ENCODE measurements around the gene P2RX3. TPM values are rescaled to one million over a fixed set of nuclear protein-coding genes. Genes with fewer than 3 reads are reported as not detected.

P2RX3 gene
- total and polyA plus RNA-seq, 9 donors = 0.12 to 0.13 TPM; not detected in 7

DNA sequence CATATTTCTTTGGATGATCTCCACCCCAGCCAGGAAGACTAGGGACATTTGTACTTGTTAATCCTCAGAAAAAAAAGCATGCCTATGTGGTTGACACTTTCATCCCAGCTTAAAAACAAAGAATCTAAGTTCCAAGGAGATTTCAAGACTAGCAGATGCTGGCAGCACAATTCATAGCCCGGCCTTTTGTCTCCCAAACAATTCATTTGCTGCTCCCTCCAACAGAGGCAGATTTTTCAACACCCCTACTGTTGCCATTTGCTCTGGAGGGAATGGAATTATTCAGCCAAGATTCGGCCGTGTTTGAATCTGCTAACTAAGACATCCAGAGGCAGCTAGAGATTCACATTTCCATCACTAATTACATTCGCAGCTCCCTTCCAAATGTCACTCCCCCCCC, 15.3 kb downstream of the P2RX3 start:
- no peak overlapping the region for H3K27ac ChIP-seq
- H3K27me3 ChIP-seq = no peaks in the 10 kb centered on the region
- no peak overlapping the region for H3K4me3 ChIP-seq
- WGBS, 3 donors = 35 to 53% (median 51%) methylated on average over 4 of the region's 4 CpGs
- no peak for DNase-seq
- no peak for TF ChIP-seq EP300 (IDR thresholded peaks at IDR 0.05)
- TF ChIP-seq, protein P1, sequence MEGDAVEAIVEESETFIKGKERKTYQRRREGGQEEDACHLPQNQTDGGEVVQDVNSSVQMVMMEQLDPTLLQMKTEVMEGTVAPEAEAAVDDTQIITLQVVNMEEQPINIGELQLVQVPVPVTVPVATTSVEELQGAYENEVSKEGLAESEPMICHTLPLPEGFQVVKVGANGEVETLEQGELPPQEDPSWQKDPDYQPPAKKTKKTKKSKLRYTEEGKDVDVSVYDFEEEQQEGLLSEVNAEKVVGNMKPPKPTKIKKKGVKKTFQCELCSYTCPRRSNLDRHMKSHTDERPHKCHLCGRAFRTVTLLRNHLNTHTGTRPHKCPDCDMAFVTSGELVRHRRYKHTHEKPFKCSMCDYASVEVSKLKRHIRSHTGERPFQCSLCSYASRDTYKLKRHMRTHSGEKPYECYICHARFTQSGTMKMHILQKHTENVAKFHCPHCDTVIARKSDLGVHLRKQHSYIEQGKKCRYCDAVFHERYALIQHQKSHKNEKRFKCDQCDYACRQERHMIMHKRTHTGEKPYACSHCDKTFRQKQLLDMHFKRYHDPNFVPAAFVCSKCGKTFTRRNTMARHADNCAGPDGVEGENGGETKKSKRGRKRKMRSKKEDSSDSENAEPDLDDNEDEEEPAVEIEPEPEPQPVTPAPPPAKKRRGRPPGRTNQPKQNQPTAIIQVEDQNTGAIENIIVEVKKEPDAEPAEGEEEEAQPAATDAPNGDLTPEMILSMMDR (IDR thresholded peaks at IDR 0.05) = no peak
- TF ChIP-seq POLR2A (IDR thresholded peaks at IDR 0.05) = no peak
- H3K9me3 ChIP-seq = no peaks in the 10 kb centered on the region
- H3K36me3 ChIP-seq = no peaks in the 10 kb centered on the region
- intact Hi-C loops (cut with DNase I) = loop anchor here in 1 of 4 donors (10.0 kb wide), 2 partner anchors 79 to 111 kb away; partner anchors contain the start of gene RTN4RL2
- peaks cover 3% of the 10 kb centered on the region for H3K4me1 ChIP-seq (ENCODE audit: insufficient read depth)

DNA sequence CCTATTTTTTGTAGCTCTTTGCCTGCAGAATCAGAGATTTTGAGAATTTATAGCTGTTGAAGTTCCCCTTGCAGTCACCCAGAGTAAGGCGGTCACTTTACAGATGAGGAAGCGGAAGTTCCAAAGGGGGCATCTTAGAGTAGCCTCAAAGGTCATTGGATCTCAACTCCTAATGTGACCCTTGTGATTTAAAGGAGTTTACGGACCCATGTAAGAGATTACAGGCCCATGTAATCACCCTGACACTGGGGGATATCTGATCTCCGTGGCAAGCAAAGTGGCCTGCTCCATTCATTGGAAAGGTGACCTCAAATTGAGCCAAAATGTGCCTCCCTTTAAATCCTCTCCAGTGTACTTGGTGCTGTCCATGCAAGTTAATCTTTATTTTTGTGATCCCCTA, 15.7 kb downstream of the P2RX3 start:
- no peak overlapping the region for H3K4me3 ChIP-seq
- no peak overlapping the region for H3K27ac ChIP-seq
- H3K4me1 ChIP-seq (ENCODE audit: insufficient read depth) = peaks cover 3% of the 10 kb centered on the region
- H3K9me3 ChIP-seq = no peaks in the 10 kb centered on the region
- TF ChIP-seq EP300 (IDR thresholded peaks at IDR 0.05) (no peak), POLR2A (IDR thresholded peaks at IDR 0.05) (no peak)
- TF ChIP-seq, protein P1 (IDR thresholded peaks at IDR 0.05) = no peak
- intact Hi-C loops (cut with DNase I) = loop anchor here in 1 of 4 donors (10.0 kb wide), 2 partner anchors 79 to 111 kb away; partner anchors contain the start of gene RTN4RL2
- H3K27me3 ChIP-seq = no peaks in the 10 kb centered on the region
- no peak for DNase-seq
- no peaks in the 10 kb centered on the region for H3K36me3 ChIP-seq
- 69 to 75% (median 73%) methylated on average over 4 of the region's 4 CpGs for WGBS, 3 donors

DNA sequence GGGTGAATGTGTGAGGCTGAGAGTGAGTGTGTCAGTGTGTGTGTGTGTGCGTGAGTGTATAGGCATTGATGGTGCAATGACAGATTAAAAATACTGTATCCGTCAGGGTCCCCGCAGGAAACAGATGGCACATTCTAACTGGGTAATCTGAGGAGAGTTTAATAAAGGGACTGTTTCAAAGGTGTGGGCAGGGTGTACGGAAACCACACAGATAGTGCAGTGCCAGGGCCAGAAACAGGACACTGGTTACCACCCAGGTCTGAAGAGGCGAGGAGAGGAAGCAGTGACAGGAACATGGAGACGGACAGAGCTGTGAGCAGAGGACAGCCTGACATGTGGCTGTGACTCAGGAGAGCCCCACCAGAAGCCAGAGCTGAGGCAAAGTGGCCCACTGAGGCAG, 16.5 kb downstream of the P2RX3 start:
- TF ChIP-seq POLR2A (IDR thresholded peaks at IDR 0.05) = no peak
- TF ChIP-seq EP300 (IDR thresholded peaks at IDR 0.05) = no peak
- TF ChIP-seq, protein P1 (IDR thresholded peaks at IDR 0.05) = no peak
- DNase-seq = no peak
- H3K27me3 ChIP-seq = no peaks in the 10 kb centered on the region
- intact Hi-C loops (cut with DNase I) = loop anchor here in 1 of 4 donors (10.0 kb wide), 2 partner anchors 80 to 110 kb away; partner anchors contain the start of gene RTN4RL2
- no peaks in the 10 kb centered on the region for H3K36me3 ChIP-seq
- H3K9me3 ChIP-seq = no peaks in the 10 kb centered on the region
- H3K4me3 ChIP-seq = no peak overlapping the region
- 89 to 96% (median 92%) methylated on average over 6 of the region's 6 CpGs for WGBS, 3 donors
- H3K4me1 ChIP-seq (ENCODE audit: insufficient read depth) = peaks cover under 1% of the 10 kb centered on the region
- no peak overlapping the region for H3K27ac ChIP-seq

DNA sequence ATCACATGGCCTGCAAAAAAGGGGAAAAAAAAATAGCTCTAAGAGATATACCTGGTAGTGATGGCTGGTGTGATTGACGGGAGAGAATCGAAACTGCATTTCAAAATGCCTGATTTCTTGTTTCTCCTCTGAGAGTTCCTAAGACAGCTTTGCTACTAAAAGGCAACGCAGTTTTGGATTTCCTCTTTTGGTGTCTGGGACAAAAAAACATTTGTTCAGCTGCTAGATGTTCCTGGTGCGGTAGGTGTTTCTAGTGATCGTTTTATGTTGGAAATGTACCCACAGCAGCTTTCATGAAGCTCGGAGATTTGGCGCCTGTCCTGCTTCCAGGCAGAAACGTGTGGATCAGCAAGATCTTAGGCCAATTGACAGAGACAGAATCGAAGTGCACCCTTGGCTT, 18.1 kb downstream of the P2RX3 start:
- 75 to 77% (median 76%) methylated on average over 9 of the region's 9 CpGs for WGBS, 3 donors
- no peak overlapping the region for H3K4me3 ChIP-seq
- intact Hi-C loops (cut with DNase I) = loop anchor here in 1 of 4 donors (10.0 kb wide), 2 partner anchors 81 to 109 kb away; partner anchors contain the start of gene RTN4RL2
- H3K4me1 ChIP-seq (ENCODE audit: insufficient read depth) = no peaks in the 10 kb centered on the region
- H3K9me3 ChIP-seq = no peaks in the 10 kb centered on the region
- no peak overlapping the region for H3K27ac ChIP-seq
- TF ChIP-seq EP300 (IDR thresholded peaks at IDR 0.05) = no peak
- no peak for TF ChIP-seq POLR2A (IDR thresholded peaks at IDR 0.05)
- TF ChIP-seq, protein P1 (IDR thresholded peaks at IDR 0.05) = no peak
- H3K27me3 ChIP-seq = no peaks in the 10 kb centered on the region
- DNase-seq = no peak
- no peaks in the 10 kb centered on the region for H3K36me3 ChIP-seq

All from ovary (tissue), 9 donors.